Measurements from ENCODE around the gene BHMT.

The BHMT gene

GRCh38 chr5:79111387-79111959 lies at the start of gene BHMT:
TSS of gene BHMT (plus strand) at chr5:79111809. CDS start at chr5:79111886, 77 bp downstream.
- no peak for DNase-seq

- no peak for DNase-seq
These were observed 49.2 kb upstream of the BHMT start for GRCh38 chr5:79062436-79062835.

GRCh38 chr5:79069488-79070349 lies 41.9 kb upstream of the BHMT start, which contains the start of the genes BHMT2 and DMGDH:
TSS of gene BHMT2 (plus strand) at chr5:79069767. CDS start at chr5:79069783, 16 bp downstream.
TSS of gene DMGDH (minus strand) at chr5:79069674. CDS start at chr5:79069620, 54 bp downstream.
- no peak for DNase-seq

GRCh38 chr5:79070350-79070667 lies 41.3 kb upstream of the BHMT start:
- no peak for DNase-seq

- no peak for DNase-seq
These were observed 37.0 kb upstream of the BHMT start for GRCh38 chr5:79074641-79075040.

GRCh38 chr5:79075646-79076426 lies 35.8 kb upstream of the BHMT start:
- no peak for DNase-seq

GRCh38 chr5:79076819-79077218 lies 34.8 kb upstream of the BHMT start:
- DNase-seq: no peak

- no peak for DNase-seq
These were observed 33.8 kb upstream of the BHMT start for GRCh38 chr5:79077680-79078365.

GRCh38 chr5:79080804-79081203 lies 30.8 kb upstream of the BHMT start:
- no peak for DNase-seq

GRCh38 chr5:79081779-79082178 lies 29.8 kb upstream of the BHMT start:
- DNase-seq: no peak

- DNase-seq: no peak
These were observed 25.5 kb upstream of the BHMT start for GRCh38 chr5:79086116-79086515.

- DNase-seq: no peak
These were observed 23.1 kb upstream of the BHMT start for GRCh38 chr5:79088507-79088906.

- no peak for DNase-seq
These were observed 20.5 kb upstream of the BHMT start for GRCh38 chr5:79091064-79091463.

- DNase-seq: no peak
These were observed 17.8 kb upstream of the BHMT start for GRCh38 chr5:79093762-79094161.

- DNase-seq: no peak
These were observed 5.7 kb upstream of the BHMT start for GRCh38 chr5:79105868-79106267.

- no peak for DNase-seq
These were observed 4.4 kb upstream of the BHMT start for GRCh38 chr5:79107020-79107796.

- DNase-seq: no peak
These were observed 3.5 kb upstream of the BHMT start for GRCh38 chr5:79108086-79108485.

GRCh38 chr5:79108792-79109191 lies 2.8 kb upstream of the BHMT start:
- no peak for DNase-seq

GRCh38 chr5:79109527-79110492 lies 1.8 kb upstream of the BHMT start:
- peak; percentile 40 for DNase-seq

- no peak for DNase-seq
These were observed 522 bp downstream of the BHMT start for GRCh38 chr5:79111960-79112702.
